Neural progenitor cell (in vitro differentiated cells): ENCODE data around the gene ANXA6.

Experiments
- EZH2 ChIP-seq: fragments of 200-600 bp; sonication (generic); IDR thresholded peaks from 2 replicates; pipeline ENCODE4 v1.6.1; 2017; ENCODE audit warnings: antibody characterized with exemption, mild to moderate bottlenecking, moderate library complexity
- TF ChIP-seq, protein P1 (sequence below): fragments of 200-600 bp; sonication (generic); IDR thresholded peaks from 2 replicates; pipeline ENCODE4 v1.5.1; 2017; ENCODE audit warnings: antibody characterized with exemption, mild to moderate bottlenecking

DNA sequence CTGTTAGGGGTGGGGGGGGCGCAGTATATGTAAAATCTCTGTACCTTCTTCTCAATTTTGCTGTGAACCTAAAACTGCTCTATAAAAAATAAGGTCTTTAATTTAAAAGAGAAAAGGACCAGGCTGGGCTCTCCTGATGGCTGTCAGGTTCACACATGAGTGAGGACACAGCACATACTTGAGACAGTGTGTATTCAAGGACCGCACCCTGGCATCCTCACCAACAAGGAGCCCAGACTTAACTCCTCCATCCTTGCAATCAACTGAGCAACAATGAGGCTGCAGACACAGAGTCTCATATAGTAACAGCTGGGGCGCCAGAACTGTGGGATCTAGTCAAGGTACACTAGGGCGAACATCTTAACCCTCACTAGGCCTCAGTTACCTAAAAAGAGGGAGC is 86.6 kb downstream of the ANXA6 start:
- TF ChIP-seq, protein P1, sequence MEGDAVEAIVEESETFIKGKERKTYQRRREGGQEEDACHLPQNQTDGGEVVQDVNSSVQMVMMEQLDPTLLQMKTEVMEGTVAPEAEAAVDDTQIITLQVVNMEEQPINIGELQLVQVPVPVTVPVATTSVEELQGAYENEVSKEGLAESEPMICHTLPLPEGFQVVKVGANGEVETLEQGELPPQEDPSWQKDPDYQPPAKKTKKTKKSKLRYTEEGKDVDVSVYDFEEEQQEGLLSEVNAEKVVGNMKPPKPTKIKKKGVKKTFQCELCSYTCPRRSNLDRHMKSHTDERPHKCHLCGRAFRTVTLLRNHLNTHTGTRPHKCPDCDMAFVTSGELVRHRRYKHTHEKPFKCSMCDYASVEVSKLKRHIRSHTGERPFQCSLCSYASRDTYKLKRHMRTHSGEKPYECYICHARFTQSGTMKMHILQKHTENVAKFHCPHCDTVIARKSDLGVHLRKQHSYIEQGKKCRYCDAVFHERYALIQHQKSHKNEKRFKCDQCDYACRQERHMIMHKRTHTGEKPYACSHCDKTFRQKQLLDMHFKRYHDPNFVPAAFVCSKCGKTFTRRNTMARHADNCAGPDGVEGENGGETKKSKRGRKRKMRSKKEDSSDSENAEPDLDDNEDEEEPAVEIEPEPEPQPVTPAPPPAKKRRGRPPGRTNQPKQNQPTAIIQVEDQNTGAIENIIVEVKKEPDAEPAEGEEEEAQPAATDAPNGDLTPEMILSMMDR: no peak
- TF ChIP-seq EZH2: no peak
